Osteoblast (primary cell): ENCODE results near the gene SAP25. TPM values are rescaled to one million over a fixed set of nuclear protein-coding genes. Genes with fewer than 3 reads are reported as not detected.

Source experiments
- DNase-seq: peaks from one replicate; pipeline ENCODE4 v3.0.0; 2011; ENCODE audit warnings: low spot score, mixed read lengths; ENCODE audit not compliant: insufficient read length; ENCODE audit errors: missing footprints
- H2AFZ ChIP-seq: 2 replicates; pipeline ENCODE4 v1.6.0; 2011; ENCODE audit warnings: mild to moderate bottlenecking, low read length
- H3K27ac ChIP-seq: 2 replicates; pipeline ENCODE4 v1.5.1; 2011; ENCODE audit warnings: mild to moderate bottlenecking, low read depth, low read length, moderate library complexity
- H3K27me3 ChIP-seq: 2 replicates; pipeline ENCODE4 v1.6.0; 2012; ENCODE audit warnings: mild to moderate bottlenecking, control low read depth, inconsistent platforms, low read length, moderate library complexity; ENCODE audit not compliant: insufficient read depth
- H3K36me3 ChIP-seq: 2 replicates; pipeline ENCODE4 v1.5.1; 2011; ENCODE audit warnings: mild to moderate bottlenecking, low read length, control low read depth, moderate library complexity; ENCODE audit not compliant: insufficient read depth
- H3K4me1 ChIP-seq: 2 replicates; pipeline ENCODE4 v1.5.1; 2011; ENCODE audit warnings: mild to moderate bottlenecking, low read length, control low read depth, moderate library complexity; ENCODE audit not compliant: insufficient read depth
- H3K4me2 ChIP-seq: 2 replicates; pipeline ENCODE4 v1.6.0; 2011; ENCODE audit warnings: mild to moderate bottlenecking, low read length; ENCODE audit not compliant: insufficient read depth
- H3K4me3 ChIP-seq: fragments of 200-600 bp; sonication (generic); 3 replicates; pipeline ENCODE4 v1.5.1; 2012; ENCODE audit warnings: mild to moderate bottlenecking, low read length, inconsistent platforms; ENCODE audit not compliant: insufficient read depth
- H3K79me2 ChIP-seq: 2 replicates; pipeline ENCODE4 v1.6.0; 2012; ENCODE audit warnings: mild to moderate bottlenecking, low read length, control low read depth, inconsistent platforms; ENCODE audit not compliant: insufficient read depth
- H3K9me3 ChIP-seq: 2 replicates; pipeline ENCODE4 v1.5.1; 2011; ENCODE audit warnings: low read depth, low read length, control low read depth
- H4K20me1 ChIP-seq: 2 replicates; pipeline ENCODE4 v1.6.0; 2012; ENCODE audit warnings: mild to moderate bottlenecking, low read length, control low read depth; ENCODE audit not compliant: insufficient read depth
- total RNA-seq: library from RNA; depleted of rRNA; stranded (reverse); fragments of >200 nt; gene quantifications from 2 replicates; pipeline ENCODE4 v1.2.3, GENCODE V29; 2012
- TF ChIP-seq, protein P1 (sequence below): IDR thresholded peaks from 2 replicates; pipeline ENCODE4 v1.5.1; 2011; ENCODE audit warnings: mild to moderate bottlenecking, low read depth, low read length, moderate library complexity; ENCODE audit errors: extremely low read depth

The SAP25 gene
- total RNA-seq, 1 donor = not detected

DNA sequence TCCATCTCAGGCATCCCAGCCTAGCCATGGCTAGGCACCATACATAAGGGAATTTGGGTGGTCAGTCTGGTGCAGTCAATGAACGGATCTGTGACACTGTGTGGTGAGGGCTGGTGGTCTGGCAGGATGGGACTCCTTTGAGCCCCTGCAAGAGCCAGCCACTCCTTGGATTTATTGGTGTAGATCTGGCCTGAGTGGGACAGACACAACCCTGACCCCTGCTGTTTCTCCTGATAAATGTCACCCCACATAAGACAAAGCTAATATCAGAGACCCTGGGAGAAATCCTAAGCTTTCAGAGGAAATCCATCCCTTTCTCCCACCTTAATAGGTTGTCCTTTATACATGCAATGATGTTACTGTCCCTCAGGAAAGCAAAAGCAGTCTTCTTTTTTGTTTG, 14.7 kb upstream of the SAP25 start:
- H3K36me3 ChIP-seq = no peaks in the 10 kb centered on the region
- no peak overlapping the region for H3K4me3 ChIP-seq
- no peaks in the 10 kb centered on the region for H3K9me3 ChIP-seq
- H2AFZ ChIP-seq = no peak overlapping the region
- TF ChIP-seq, protein P1, sequence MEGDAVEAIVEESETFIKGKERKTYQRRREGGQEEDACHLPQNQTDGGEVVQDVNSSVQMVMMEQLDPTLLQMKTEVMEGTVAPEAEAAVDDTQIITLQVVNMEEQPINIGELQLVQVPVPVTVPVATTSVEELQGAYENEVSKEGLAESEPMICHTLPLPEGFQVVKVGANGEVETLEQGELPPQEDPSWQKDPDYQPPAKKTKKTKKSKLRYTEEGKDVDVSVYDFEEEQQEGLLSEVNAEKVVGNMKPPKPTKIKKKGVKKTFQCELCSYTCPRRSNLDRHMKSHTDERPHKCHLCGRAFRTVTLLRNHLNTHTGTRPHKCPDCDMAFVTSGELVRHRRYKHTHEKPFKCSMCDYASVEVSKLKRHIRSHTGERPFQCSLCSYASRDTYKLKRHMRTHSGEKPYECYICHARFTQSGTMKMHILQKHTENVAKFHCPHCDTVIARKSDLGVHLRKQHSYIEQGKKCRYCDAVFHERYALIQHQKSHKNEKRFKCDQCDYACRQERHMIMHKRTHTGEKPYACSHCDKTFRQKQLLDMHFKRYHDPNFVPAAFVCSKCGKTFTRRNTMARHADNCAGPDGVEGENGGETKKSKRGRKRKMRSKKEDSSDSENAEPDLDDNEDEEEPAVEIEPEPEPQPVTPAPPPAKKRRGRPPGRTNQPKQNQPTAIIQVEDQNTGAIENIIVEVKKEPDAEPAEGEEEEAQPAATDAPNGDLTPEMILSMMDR = peak; percentile 36
- H3K4me2 ChIP-seq = no peak overlapping the region
- peak; percentile 88 for DNase-seq
- H3K4me1 ChIP-seq = peaks cover 25% of the 10 kb centered on the region
- H3K27me3 ChIP-seq = no peaks in the 10 kb centered on the region
- H3K79me2 ChIP-seq = peaks cover 22% of the 10 kb centered on the region
- H3K27ac ChIP-seq = no peak overlapping the region
- H4K20me1 ChIP-seq = peaks cover 19% of the 10 kb centered on the region

DNA sequence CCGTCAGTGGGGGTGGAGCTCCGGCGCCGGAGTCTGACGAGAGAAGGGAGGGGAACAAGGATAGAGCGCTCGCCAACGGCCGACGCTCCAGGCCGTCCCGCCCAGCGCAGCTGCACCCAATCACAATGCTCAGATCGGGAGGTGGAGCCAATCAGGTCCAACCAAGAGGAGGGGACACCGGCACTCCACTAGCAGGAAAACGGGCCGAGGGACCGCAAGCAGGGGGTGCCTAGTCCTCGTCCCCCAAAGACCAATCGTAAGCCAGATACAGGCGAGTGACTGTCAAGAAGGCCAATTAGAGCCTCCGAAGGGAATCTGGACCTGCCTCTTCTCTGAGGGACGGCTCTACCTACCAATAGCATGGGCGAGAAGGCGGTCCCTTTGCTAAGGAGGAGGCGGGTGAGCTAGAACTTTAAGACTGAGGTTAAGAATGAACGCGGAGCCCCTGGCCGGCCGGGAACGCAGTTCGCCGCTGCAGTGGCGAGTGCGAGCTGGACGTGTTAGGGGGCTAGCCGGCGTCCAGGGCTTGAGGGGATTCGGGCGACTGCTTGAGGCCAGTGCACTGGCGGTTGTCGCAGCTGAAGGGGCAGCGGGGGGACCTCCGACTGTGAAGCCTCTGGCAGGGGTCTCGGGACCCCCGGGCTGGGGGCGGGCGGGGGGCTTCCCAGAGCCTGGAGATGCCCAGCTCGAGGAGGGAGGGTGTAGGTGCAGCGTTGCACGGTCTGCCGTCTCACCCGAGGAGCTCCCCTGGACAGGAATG, 12.7 kb upstream of the SAP25 start, which contains the start of gene FBXO24:
Gene FBXO24, plus strand, starts transcription at position 63 of the 760 bp plus-strand sequence. Its CDS starts 298 bp downstream, at position 361.
- Histone ChIP-seq H3K36me3 (peaks cover 13% of the 10 kb centered on the region), H3K27me3 (no peaks in the 10 kb centered on the region), H2AFZ (peak within 1 kb of the TSS; percentile 97), H3K4me2 (peak within 1 kb of the TSS; percentile 100), H4K20me1 (peaks cover 35% of the 10 kb centered on the region), H3K4me3 (peak within 1 kb of the TSS; percentile 91), H3K4me1 (peaks cover 31% of the 10 kb centered on the region), H3K9me3 (no peaks in the 10 kb centered on the region), H3K79me2 (peaks cover 40% of the 10 kb centered on the region), H3K27ac (peak within 1 kb of the TSS; percentile 77)
- peak; percentile 100 for DNase-seq
- TF ChIP-seq, protein P1 = no peak

DNA sequence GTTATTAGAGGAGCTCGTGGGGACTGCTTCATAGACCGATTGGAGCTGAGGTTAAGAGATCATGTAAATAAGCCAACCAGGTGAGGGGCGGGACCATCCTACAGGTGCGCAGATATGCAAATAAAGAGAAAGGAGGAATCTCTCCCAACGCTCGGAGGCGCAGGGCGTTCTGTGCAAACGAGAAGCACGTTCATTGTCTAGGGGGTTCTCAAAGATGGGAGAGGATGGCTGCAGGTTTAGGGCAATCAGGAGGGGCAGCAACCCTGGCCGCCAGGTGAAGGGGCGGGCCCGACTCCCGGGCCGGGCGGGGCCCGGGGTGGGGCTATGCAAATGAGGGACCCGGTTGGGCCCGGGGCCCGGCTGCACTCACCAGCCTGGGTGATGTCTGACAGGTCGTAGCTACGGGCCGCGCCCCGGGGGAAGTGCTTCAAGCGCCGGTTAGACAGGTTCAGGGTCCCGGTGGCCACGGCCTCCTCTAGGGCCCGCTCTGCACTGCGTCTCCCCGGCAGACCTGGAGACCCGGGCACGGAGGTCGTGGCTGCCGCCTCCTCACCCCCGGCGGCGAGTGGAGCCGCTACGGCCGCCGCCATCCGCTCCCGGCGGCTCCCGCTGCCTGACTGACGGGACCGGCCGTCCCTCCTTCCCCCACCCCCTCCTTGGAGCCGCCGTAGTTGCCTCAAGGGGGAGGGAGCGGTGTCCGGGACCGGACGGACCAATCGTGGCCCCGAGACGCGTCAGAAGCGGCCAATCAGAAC, 12.0 kb upstream of the SAP25 start, which contains the start of gene LRCH4:
Gene LRCH4, minus strand, starts transcription at position 619 of the 755 bp plus-strand sequence. Its CDS starts 29 bp downstream, at position 590.
- H3K79me2 ChIP-seq = peaks cover 44% of the 10 kb centered on the region
- H3K36me3 ChIP-seq = peaks cover 20% of the 10 kb centered on the region
- DNase-seq = peak; percentile 100
- peaks cover 35% of the 10 kb centered on the region for H4K20me1 ChIP-seq
- H3K27me3 ChIP-seq = no peaks in the 10 kb centered on the region
- TF ChIP-seq, protein P1 = no peak
- peak within 1 kb of the TSS; percentile 77 for H3K27ac ChIP-seq
- H3K4me1 ChIP-seq = peaks cover 31% of the 10 kb centered on the region
- peak within 1 kb of the TSS; percentile 97 for H2AFZ ChIP-seq
- H3K9me3 ChIP-seq = no peaks in the 10 kb centered on the region
- H3K4me3 ChIP-seq = peak within 1 kb of the TSS; percentile 91
- peak within 1 kb of the TSS; percentile 100 for H3K4me2 ChIP-seq
